GM11168 (cell line): ENCODE measurements around the gene PRDM16.

Experiments
- in situ Hi-C: fragments of 300-500 bp; cut with MboI; formaldehyde crosslinking; loops from one replicate; pipeline ENCODE4 v1.12.0; 2022; ENCODE audit warnings: low sequenced_read_pairs; ENCODE audit not compliant: unreplicated experiment

PRDM16 gene

GRCh38 chr1:3367376-3367775 is 298.4 kb downstream of the PRDM16 start:
- in situ Hi-C loops = no loop called here

DNA sequence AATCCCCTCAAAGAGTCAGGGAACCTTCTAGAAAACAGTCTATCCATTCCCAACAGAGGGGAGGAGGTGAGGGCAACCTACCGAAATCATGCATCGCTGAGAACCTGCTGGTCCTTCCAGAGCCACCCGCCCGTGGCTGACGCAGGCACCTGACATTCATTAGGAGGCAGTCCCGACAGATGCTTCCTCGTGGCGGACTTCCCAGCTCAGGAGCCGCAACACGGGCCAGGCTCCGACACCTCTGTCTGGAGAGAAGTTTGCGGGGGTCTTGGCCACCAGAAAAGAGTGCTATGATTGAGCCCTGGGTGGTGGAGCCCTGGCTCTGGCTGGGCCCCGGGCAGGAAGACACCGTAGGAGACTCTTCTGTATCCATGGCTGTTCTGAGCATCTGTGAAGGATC is 299.1 kb downstream of the PRDM16 start:
- in situ Hi-C loops = no loop called here

DNA sequence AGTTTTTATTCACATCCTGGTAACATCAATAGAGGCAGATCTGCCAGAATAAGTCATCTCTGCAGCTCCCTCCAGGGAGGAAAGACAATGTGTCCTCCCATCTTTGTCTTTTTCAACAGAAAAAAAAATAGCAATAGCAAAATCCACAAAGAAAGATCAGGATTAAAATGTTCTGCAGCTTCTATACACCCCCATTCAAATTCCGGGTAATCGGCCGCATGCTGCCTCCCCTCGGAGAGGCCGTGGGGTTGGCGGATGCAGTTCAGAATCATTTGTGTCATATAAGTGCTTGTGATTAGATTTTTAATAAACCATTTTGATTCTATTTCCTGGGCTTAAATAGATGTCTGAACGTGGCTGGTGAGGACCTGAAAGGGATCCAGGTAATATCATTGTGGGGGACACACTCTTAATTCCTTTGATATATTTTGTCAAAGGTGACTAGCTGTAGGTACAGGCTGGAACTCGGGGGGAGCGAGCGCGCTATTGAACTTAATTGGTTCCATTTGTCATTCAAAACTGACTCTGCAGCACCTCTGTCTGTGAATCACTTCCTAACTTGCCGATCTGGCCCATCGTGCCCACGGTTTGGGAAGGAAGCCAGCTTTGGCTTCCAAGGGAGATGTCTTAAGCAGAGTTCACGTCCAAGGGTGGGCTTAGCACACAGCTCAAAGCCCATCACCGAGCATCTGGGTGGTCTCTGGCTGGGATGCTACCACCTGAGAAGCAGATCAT is 299.9 kb downstream of the PRDM16 start:
- in situ Hi-C loops = no loop called here

- in situ Hi-C loops = no loop called here
Observed at GRCh38 chr1:3369446-3370076, 300.6 kb downstream of the PRDM16 start.

DNA sequence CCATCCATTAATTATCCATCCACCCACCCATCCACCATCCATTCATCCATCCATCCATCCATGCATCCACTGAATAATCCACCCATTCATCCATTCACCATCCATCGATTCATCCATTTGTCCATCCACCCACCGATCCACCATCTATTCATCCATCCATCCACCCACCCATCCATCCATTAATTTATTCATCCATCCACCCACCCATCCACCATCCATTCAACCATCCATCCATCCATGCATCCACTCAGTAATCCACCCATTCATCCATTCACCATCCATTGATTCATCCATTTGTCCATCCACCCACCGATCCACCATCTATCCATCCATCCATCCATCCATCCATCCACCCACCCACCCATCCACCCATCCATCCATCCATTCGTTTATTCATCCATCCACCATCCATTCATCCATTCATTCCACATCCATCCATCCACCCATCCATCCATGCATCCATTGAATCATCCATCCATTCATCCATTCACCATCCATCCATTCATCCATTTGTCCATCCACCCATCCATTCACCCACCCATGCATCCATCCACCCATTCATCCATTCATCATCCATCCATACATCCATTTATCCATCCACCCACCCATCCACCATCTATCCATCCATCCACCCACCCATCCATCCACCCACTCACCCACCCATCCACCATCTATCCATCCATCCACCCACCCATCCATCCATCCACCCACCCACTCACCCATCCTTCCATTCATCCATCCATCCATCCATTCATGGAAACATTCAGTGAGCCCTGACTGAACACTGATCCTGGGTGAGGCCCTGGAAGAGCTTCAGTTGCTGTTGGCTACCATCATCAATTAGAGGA is 302.1 kb downstream of the PRDM16 start:
- in situ Hi-C loops = no loop called here

GRCh38 chr1:3372317-3372716 is 303.3 kb downstream of the PRDM16 start:
- in situ Hi-C loops = no loop called here

GRCh38 chr1:3373175-3373574 is 304.2 kb downstream of the PRDM16 start:
- in situ Hi-C loops = no loop called here

DNA sequence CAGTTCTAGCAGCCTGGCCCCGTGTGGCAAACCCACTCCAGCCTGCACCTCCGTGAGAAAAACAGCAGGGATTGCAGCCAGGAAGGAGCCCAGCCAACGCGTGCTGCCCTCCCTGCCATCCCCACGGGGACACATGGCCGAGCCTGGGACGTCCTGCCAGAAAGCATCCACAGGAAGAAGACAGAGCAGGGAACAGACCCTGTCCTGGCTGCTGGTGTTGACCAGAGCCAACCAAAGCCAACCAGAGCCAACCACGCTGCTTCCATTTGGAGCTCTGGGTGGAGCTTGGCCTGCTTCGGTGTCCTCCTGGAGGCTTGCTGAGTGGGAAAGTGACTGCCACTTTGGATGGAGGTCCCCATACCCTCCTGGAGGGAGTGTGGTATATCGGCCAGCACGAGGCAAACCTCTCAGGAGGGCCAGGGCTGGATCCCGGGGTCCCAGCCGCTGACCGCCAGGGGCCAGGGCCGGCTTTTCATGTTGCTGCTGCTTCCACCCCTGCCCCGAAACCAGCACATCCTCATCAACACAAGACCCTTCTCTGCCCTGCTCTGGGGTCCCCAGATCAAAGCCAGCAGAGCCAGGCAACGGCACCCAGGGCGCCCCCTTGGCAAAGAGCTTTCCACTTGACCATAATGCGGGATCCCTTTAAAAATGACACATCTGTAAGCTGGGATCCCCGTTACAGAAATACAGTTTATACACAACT is 304.9 kb downstream of the PRDM16 start:
- in situ Hi-C loops = no loop called here

- in situ Hi-C loops = no loop called here
Observed at GRCh38 chr1:3375245-3375644, 306.2 kb downstream of the PRDM16 start.

- in situ Hi-C loops = no loop called here
Observed at GRCh38 chr1:3377166-3377565, 308.2 kb downstream of the PRDM16 start.

DNA sequence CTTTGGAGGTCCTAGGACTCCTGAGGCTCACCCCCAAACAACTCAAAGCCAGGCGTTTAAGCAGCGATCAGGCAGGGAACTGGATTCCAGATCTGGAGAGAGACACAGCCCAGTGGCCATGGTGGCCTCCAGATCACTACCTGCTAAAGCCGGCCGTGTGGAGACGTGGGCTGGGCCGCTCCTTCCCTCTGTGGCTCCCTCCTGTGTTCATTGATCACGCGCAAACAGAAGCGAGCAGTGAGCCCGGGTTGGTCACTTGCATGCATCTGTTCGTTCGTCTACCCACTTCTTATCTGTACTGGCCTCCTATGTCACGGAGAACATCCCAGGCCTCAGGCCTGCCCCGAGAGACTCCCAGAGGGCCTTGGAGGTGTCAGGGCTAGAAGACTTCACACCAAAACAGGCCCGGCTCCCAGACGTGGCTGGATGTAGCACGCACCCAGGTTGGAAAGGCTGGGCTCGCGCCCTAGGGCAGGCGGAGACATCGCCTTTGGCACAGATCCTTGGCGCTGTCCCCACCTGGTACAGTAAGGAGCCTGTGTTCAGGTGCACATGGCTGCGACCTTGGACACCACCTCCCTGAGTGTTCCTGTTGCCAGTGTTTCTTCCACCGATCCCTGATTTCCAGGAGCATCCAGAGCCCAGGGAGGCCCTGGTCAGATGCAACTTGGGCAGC is 308.7 kb downstream of the PRDM16 start:
- in situ Hi-C loops = no loop called here

- in situ Hi-C loops = no loop called here
Observed at GRCh38 chr1:3378411-3379208, 309.6 kb downstream of the PRDM16 start.

GRCh38 chr1:3379934-3380333 is 310.9 kb downstream of the PRDM16 start:
- in situ Hi-C loops = no loop called here

DNA sequence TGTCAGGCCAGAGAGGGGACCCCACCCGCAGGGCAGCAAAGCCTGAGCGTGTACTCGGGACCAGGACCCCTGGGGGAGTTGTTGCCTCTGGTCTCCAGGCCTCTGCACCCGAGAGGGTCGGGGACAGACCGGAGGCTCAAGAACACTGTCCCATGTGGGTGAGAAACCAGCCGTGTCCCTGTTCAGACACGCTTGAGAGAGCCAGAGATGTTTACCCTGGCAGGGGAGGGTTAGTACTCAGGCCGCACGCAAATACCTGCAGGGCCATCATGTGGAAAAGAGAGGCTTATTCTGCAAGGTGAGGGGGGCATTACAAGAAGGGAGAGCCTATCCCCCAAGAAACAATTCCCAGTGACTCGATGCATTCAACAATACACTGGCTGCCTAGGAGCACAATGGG is 311.5 kb downstream of the PRDM16 start:
- in situ Hi-C loops = no loop called here

DNA sequence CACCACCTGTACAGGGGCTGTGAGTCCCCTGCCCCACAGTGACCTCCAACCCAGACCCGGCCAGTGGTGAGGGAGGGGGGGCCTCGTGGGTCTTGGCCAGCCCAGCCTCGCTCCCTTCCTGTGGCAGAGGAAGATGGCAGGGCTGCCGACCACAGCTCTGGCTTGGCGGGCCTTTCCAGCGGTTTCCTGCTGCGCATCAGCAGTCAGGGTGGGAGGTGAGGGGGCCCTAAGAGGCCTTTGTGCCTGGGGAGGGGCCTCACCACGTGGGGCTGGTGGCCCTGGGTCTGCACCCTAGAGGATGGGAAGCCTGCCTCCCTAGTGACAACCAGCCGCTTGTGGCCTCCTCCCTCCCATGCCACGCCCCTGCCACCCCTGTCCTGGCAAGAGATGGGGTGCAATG is 312.9 kb downstream of the PRDM16 start:
- in situ Hi-C loops = no loop called here

GRCh38 chr1:3382326-3383057 is 313.5 kb downstream of the PRDM16 start:
- in situ Hi-C loops = no loop called here

DNA sequence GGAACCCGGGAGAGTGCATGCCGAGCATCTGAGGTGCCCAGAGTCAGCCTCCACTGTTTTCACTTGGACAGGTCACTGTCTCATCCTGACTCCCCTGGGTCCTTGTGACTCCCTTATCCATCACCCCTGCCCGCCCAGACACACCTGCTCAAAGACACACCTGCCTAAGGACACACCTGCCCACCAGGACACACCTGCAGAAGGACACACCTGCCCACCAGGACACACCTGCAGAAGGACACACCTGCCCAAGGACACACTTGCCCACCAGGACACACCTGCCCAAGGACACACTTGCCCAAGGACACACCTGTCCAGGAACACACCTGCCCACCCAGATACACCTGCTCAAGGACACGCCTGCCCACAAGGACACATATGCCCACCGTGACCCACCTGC is 314.7 kb downstream of the PRDM16 start:
- in situ Hi-C loops = no loop called here

DNA sequence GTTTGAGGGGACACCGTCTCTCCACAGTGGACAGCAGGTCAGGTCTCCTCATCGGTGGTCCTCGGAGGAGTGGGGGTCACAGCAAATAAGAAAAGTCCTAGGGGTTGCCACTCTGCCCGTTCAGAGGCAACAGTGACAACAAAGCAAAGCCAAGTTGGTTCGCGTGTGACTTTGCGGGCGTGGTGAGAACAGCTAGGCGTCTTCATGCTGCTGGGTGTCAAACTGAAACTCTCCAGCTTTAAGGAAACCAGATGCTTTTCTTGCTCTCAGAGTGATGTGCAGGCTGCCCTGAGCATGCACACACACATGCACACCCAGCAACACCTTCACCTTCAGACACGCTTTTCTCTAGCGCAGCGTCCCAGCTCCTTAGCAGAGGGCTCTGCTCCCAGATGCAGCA is 315.4 kb downstream of the PRDM16 start:
- in situ Hi-C loops = no loop called here
